Right hindlimb (tissue), 1 donor: ENCODE results near the gene HSDL1.

Experiments
- DNase-seq: peaks from one replicate; pipeline ENCODE4 v3.0.0-alpha.2; 2018

HSDL1 gene

GRCh38 chr16:84144859-84145639 is at the start of gene HSDL1, which contains the start of gene DNAAF1:
HSDL1 (minus strand) TSS chr16:84145177; CDS start chr16:84131321, 13,856 bp downstream.
DNAAF1 (plus strand) TSS chr16:84145308; CDS start chr16:84145441, 133 bp downstream.
- peak; percentile 94 for DNase-seq

GRCh38 chr16:84194018-84194417 is 49.0 kb upstream of the HSDL1 start:
- no peak for DNase-seq

DNA sequence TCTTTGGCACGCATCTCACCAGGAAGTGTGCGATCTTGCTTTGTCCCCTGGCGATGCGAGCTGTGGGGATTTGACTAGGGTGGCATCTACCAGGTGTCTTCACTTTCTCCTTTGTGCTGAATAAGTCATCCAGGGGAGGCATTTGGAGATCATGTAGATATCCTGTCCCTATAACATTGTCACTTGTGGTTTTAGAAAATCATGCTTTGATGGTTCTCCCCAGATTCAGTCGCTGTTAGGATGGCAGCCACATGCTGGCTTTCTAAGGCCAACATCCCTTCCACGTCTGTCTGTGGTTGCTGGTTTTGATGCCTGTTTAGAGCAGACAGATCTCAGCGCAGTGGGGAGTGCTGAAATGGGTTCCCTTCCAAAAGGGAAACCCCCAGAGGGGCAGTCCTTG is 48.5 kb upstream of the HSDL1 start:
- no peak for DNase-seq

DNA sequence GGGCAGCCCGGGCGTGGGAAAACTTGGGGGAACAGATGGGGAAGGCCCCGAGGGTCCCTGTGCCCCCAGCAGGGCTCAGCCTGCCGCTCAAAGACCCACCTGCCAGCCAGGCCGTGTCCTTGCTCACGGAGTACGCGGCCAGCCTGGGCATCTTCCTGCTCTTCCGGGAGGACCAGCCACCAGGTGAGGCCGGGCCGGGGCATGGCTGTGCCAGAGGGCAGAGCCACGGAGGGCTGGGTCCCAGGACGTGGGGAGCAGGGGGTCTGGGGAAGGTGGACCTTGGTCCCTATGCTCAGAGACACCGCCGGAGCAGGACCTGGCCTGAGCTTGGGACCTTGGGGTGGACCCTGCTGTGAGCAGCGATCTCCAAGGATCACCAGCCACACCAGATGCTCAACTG is 46.5 kb upstream of the HSDL1 start:
- no peak for DNase-seq

- no peak for DNase-seq
Measured at GRCh38 chr16:84190731-84191388, 45.9 kb upstream of the HSDL1 start, which contains the start of gene ADAD2. ADAD2 (plus strand) TSS chr16:84191157; CDS start chr16:84191231, 74 bp downstream.

- peak; percentile 93 for DNase-seq
Measured at GRCh38 chr16:84186685-84187437, 41.9 kb upstream of the HSDL1 start, which contains the start of gene TAF1C. TAF1C (minus strand) TSS chr16:84187057; CDS start chr16:84184988, 2,069 bp downstream.

GRCh38 chr16:84184775-84185174 is 39.8 kb upstream of the HSDL1 start:
- no peak for DNase-seq

- DNase-seq = no peak
Measured at GRCh38 chr16:84183911-84184591, 39.1 kb upstream of the HSDL1 start.

GRCh38 chr16:84183572-84183875 is 38.5 kb upstream of the HSDL1 start:
- no peak for DNase-seq

DNA sequence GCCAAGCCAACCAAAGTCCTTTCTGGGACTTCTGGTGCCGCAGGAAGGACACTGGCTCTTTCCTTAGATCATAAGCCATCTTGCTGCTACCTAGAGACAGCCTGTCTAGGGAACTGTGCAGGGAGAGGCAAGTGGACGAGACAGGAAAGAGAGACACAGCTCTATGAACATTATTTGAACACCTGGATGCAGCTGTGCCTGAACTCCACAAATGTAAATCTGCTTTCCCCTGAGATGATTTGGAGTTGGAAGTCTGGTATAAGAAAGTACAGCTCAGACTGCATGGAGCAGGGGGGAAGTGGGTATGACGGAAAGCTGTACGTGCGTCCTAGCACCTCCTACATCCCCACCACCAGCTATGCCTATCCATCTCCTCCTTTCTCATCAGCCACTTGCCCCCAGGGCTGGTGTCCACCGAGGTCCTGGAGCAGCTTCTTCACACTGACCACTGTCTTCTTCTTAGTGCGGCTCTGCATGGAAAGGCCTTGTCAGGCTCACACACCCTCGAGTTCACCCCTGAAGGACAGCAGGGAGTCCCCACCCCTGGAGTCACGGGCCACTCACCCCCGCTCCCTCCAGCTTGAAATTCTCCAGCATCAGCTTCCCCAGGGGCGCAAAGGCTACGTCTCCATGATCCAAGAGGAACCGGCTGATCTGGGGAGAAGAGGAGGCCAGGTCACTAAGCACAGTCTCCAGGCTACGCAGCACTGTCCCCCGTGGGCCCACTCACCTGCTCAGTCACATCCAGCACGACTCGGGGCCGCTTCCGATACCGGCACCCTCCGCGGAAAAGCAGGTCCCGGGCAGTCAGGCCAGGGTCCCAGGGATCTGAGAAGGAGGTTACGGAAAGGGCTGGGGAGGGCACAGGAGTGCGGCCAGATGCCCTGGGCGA is 37.9 kb upstream of the HSDL1 start:
- DNase-seq = no peak

DNA sequence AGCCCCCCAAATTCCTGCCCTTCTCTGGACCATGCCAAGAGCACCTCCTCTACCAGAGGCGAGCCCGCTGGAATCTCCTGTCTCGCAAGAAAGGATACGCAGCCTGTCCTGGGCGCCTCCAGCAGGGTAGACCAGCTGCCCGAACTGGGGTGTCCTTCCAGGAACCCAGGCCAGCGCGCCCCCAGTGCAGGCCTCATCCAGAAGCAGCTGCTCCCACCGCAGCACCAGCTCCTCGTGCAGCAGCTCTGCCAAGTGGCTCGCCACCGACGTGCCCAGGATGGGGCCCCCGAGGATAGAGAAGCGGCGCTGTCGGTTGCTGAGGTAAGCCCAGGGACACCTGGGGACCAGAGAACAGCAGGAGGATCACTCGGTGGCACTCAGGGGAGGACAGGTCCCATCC is 37.1 kb upstream of the HSDL1 start:
- DNase-seq = no peak

- DNase-seq = no peak
Measured at GRCh38 chr16:84181144-84181915, 36.4 kb upstream of the HSDL1 start.

- DNase-seq = no peak
Measured at GRCh38 chr16:84180519-84181140, 35.7 kb upstream of the HSDL1 start.

DNA sequence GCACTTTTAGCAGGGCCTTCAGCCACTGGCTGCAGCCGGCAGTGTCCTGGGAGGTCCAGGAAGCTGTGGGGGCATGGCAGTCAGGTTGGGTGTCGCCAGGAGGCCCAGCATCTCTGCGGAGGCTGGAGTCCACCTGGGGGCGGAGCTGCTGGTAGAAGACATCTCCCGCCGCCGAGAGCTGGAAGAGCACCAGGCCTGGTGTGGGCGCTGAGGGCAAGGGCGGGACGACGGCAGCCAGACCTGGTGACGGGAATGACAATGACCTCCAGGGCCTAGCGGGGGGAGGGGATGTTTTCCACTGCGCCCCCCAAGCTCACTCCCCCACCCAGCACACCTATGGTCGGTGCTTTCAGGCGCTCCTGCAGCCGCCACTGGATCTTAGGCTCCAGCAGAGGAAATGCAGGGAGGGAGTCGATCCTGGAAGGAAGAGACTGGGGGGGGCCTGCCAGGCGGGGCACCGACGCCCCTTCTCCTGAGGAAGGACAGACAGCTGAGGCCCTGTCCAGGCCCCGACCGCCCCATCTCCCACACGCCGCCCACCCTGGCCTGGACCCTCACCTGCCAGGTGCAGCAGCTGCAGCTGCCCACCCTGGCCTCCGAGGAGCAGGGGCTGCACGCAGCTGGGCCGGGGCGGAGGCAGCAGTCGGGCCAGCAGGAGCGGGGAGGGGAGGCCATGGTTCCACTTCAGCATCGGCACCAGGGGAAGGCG is 34.8 kb upstream of the HSDL1 start:
- no peak for DNase-seq

- no peak for DNase-seq
Measured at GRCh38 chr16:84178892-84179611, 34.1 kb upstream of the HSDL1 start.

GRCh38 chr16:84178146-84178765 is 33.3 kb upstream of the HSDL1 start:
- DNase-seq = no peak

GRCh38 chr16:84177741-84178073 is 32.7 kb upstream of the HSDL1 start:
- no peak for DNase-seq

- DNase-seq = no peak
Measured at GRCh38 chr16:84176192-84177053, 31.4 kb upstream of the HSDL1 start.
